HG02571 (cell line): ENCODE data around the gene COA7.
"Not testable (repeated sequence)": the region's sequence is repeated elsewhere in the genome, so short reads cannot be mapped to it uniquely, and the experiment has no call there.

Source experiments
- ATAC-seq: cut with Tn5 transposase; IDR thresholded peaks from one replicate; pipeline ENCODE4 v1.9.1; 2021; ENCODE audit warnings: mild to moderate bottlenecking, moderate library complexity; ENCODE audit not compliant: unreplicated experiment

Gene COA7

GRCh38 chr1:52697795-52698674, at the start of gene COA7:
Gene COA7, minus strand, starts transcription at chr1:52698347. Its CDS starts 21 bp downstream, at chr1:52698326.
- peak; percentile 34 for ATAC-seq

- ATAC-seq = no peak
Observed at GRCh38 chr1:52747450-52747849, 49.3 kb upstream of the COA7 start.

- ATAC-seq = no peak
Observed at GRCh38 chr1:52746189-52746588, 48.0 kb upstream of the COA7 start.

GRCh38 chr1:52741259-52741658, 43.1 kb upstream of the COA7 start:
- no peak for ATAC-seq

GRCh38 chr1:52739699-52740467, 41.7 kb upstream of the COA7 start:
- ATAC-seq = no peak

- ATAC-seq = no peak
Observed at GRCh38 chr1:52738893-52739292, 40.7 kb upstream of the COA7 start.

GRCh38 chr1:52738148-52738547, 40.0 kb upstream of the COA7 start:
- no peak for ATAC-seq

GRCh38 chr1:52735371-52735770, 37.2 kb upstream of the COA7 start:
- not testable (repeated sequence) for ATAC-seq

- ATAC-seq = no peak
Observed at GRCh38 chr1:52733368-52733767, 35.2 kb upstream of the COA7 start.

GRCh38 chr1:52727956-52728656, 30.0 kb upstream of the COA7 start:
- no peak for ATAC-seq

GRCh38 chr1:52727114-52727586, 29.0 kb upstream of the COA7 start:
- no peak for ATAC-seq

GRCh38 chr1:52726265-52727113, 28.3 kb upstream of the COA7 start, which contains the start of gene ZYG11B:
Gene ZYG11B, plus strand, starts transcription at chr1:52726453. Its CDS starts 201 bp downstream, at chr1:52726654.
- peak; percentile 88 for ATAC-seq

GRCh38 chr1:52725903-52726264, 27.7 kb upstream of the COA7 start:
- no peak for ATAC-seq

GRCh38 chr1:52723260-52723659, 25.1 kb upstream of the COA7 start:
- no peak for ATAC-seq

- not testable (repeated sequence) for ATAC-seq
Observed at GRCh38 chr1:52715296-52715695, 17.1 kb upstream of the COA7 start.

GRCh38 chr1:52713590-52713989, 15.4 kb upstream of the COA7 start:
- ATAC-seq = no peak

GRCh38 chr1:52709016-52709415, 10.9 kb upstream of the COA7 start:
- ATAC-seq = no peak

- no peak for ATAC-seq
Observed at GRCh38 chr1:52707927-52708655, 9.9 kb upstream of the COA7 start.
